ENCODE measurements around the gene ORMDL3.

The ORMDL3 gene

GRCh38 chr17:39927101-39927928 is at the start of gene ORMDL3, which contains the start of gene LRRC3C:
TSS of gene ORMDL3 (minus strand) at chr17:39927601. CDS start at chr17:39924203, 3,398 bp downstream.
TSS of gene LRRC3C (plus strand) at chr17:39927732. CDS start at chr17:39941524, 13,792 bp downstream.
- DNase-seq: peak; percentile 97

- DNase-seq: no peak
Observed at GRCh38 chr17:39975801-39976200, 48.4 kb upstream of the ORMDL3 start.

GRCh38 chr17:39974433-39974832 is 47.0 kb upstream of the ORMDL3 start:
- DNase-seq: no peak

- DNase-seq: no peak
Observed at GRCh38 chr17:39973496-39973895, 46.1 kb upstream of the ORMDL3 start.

- no peak for DNase-seq
Observed at GRCh38 chr17:39972271-39972670, 44.9 kb upstream of the ORMDL3 start.

- DNase-seq: no peak
Observed at GRCh38 chr17:39971076-39971603, 43.7 kb upstream of the ORMDL3 start.

GRCh38 chr17:39970157-39970692 is 42.8 kb upstream of the ORMDL3 start:
- no peak for DNase-seq

- no peak for DNase-seq
Observed at GRCh38 chr17:39969375-39969774, 42.0 kb upstream of the ORMDL3 start.

GRCh38 chr17:39968761-39969160 is 41.4 kb upstream of the ORMDL3 start:
- DNase-seq: no peak

- no peak for DNase-seq
Observed at GRCh38 chr17:39966771-39967170, 39.4 kb upstream of the ORMDL3 start.

GRCh38 chr17:39965017-39965699 is 37.8 kb upstream of the ORMDL3 start:
- no peak for DNase-seq

- peak; percentile 75 for DNase-seq
Observed at GRCh38 chr17:39963829-39964228, 36.4 kb upstream of the ORMDL3 start.

GRCh38 chr17:39962642-39963220 is 35.3 kb upstream of the ORMDL3 start, which contains the start of gene GSDMA:
TSS of gene GSDMA (plus strand) at chr17:39963004. CDS start at chr17:39965688, 2,684 bp downstream.
- DNase-seq: no peak

GRCh38 chr17:39960524-39961041 is 33.2 kb upstream of the ORMDL3 start:
- DNase-seq: no peak

- no peak for DNase-seq
Observed at GRCh38 chr17:39955726-39956225, 28.4 kb upstream of the ORMDL3 start.

- DNase-seq: no peak
Observed at GRCh38 chr17:39954876-39955275, 27.5 kb upstream of the ORMDL3 start.

GRCh38 chr17:39953471-39953888 is 26.1 kb upstream of the ORMDL3 start:
- no peak for DNase-seq

GRCh38 chr17:39952680-39953470 is 25.5 kb upstream of the ORMDL3 start:
- peak; percentile 96 for DNase-seq

- no peak for DNase-seq
Observed at GRCh38 chr17:39951924-39952679, 24.7 kb upstream of the ORMDL3 start.

GRCh38 chr17:39950871-39951348 is 23.5 kb upstream of the ORMDL3 start:
- DNase-seq: no peak

GRCh38 chr17:39949028-39949427 is 21.6 kb upstream of the ORMDL3 start:
- no peak for DNase-seq

Data from activated effector memory CD4-positive, alpha-beta T cell treated with anti-CD3 and anti-CD28 coated beads, Interleukin-2, amount 50 U/mL, for 16 hours (primary cell).